GM19438 (cell line): ENCODE measurements around the gene ETFB.

Experiments used
- ATAC-seq: cut with Tn5 transposase; IDR thresholded peaks from one replicate; pipeline ENCODE4 v1.9.1; 2021; ENCODE audit warnings: low read depth; ENCODE audit not compliant: unreplicated experiment

ETFB gene

GRCh38 chr19:51297406-51297805 lies 68.8 kb downstream of the ETFB start:
- no peak for ATAC-seq

- ATAC-seq = no peak
These were observed 69.7 kb downstream of the ETFB start for GRCh38 chr19:51296336-51297093.

GRCh38 chr19:51295382-51296126 lies 70.6 kb downstream of the ETFB start:
- no peak for ATAC-seq
